Measurements from ENCODE around the gene CACNA1E.

Gene CACNA1E

GRCh38 chr1:181443231-181443853 lies 40.0 kb upstream of the CACNA1E start:
- DNase-seq (ENCODE audit: low read depth), result no peak
- TF ChIP-seq MYC (IDR thresholded peaks at IDR 0.05; ENCODE audit: low read depth, low read length) (no peak), MAX (IDR thresholded peaks at IDR 0.05; ENCODE audit: low read depth, low read length) (no peak), CTCF (IDR thresholded peaks at IDR 0.05; ENCODE audit: low read depth, low read length) (no peak), POLR2A (IDR thresholded peaks at IDR 0.05; ENCODE audit: extremely low read depth, insufficient read length) (no peak)
- H3K4me3 ChIP-seq (ENCODE audit: low read depth, low read length), result no peak overlapping the region

- TF ChIP-seq MAX (IDR thresholded peaks at IDR 0.05; ENCODE audit: low read depth, low read length) (no peak), MYC (IDR thresholded peaks at IDR 0.05; ENCODE audit: low read depth, low read length) (no peak), CTCF (IDR thresholded peaks at IDR 0.05; ENCODE audit: low read depth, low read length) (no peak), POLR2A (IDR thresholded peaks at IDR 0.05; ENCODE audit: extremely low read depth, insufficient read length) (no peak)
- DNase-seq (ENCODE audit: low read depth), result no peak
- no peak overlapping the region for H3K4me3 ChIP-seq (ENCODE audit: low read depth, low read length)
These were observed 37.9 kb upstream of the CACNA1E start for GRCh38 chr1:181445436-181445835.

- DNase-seq (ENCODE audit: low read depth), result no peak
- no peak overlapping the region for H3K4me3 ChIP-seq (ENCODE audit: low read depth, low read length)
- no peak for TF ChIP-seq MAX (IDR thresholded peaks at IDR 0.05; ENCODE audit: low read depth, low read length)
- no peak for TF ChIP-seq CTCF (IDR thresholded peaks at IDR 0.05; ENCODE audit: low read depth, low read length)
- no peak for TF ChIP-seq POLR2A (IDR thresholded peaks at IDR 0.05; ENCODE audit: extremely low read depth, insufficient read length)
- TF ChIP-seq MYC (IDR thresholded peaks at IDR 0.05; ENCODE audit: low read depth, low read length), result no peak
These were observed 34.9 kb upstream of the CACNA1E start for GRCh38 chr1:181448461-181448860.

- no peak overlapping the region for H3K4me3 ChIP-seq (ENCODE audit: low read depth, low read length)
- DNase-seq (ENCODE audit: low read depth), result no peak
- TF ChIP-seq POLR2A (IDR thresholded peaks at IDR 0.05; ENCODE audit: extremely low read depth, insufficient read length) (no peak), MAX (IDR thresholded peaks at IDR 0.05; ENCODE audit: low read depth, low read length) (no peak), CTCF (IDR thresholded peaks at IDR 0.05; ENCODE audit: low read depth, low read length) (no peak), MYC (IDR thresholded peaks at IDR 0.05; ENCODE audit: low read depth, low read length) (no peak)
These were observed 31.6 kb upstream of the CACNA1E start for GRCh38 chr1:181451661-181452230.

GRCh38 chr1:181452746-181453145 lies 30.6 kb upstream of the CACNA1E start:
- DNase-seq (ENCODE audit: low read depth), result no peak
- TF ChIP-seq MAX (IDR thresholded peaks at IDR 0.05; ENCODE audit: low read depth, low read length) (no peak), MYC (IDR thresholded peaks at IDR 0.05; ENCODE audit: low read depth, low read length) (no peak), CTCF (IDR thresholded peaks at IDR 0.05; ENCODE audit: low read depth, low read length) (no peak), POLR2A (IDR thresholded peaks at IDR 0.05; ENCODE audit: extremely low read depth, insufficient read length) (no peak)
- no peak overlapping the region for H3K4me3 ChIP-seq (ENCODE audit: low read depth, low read length)
